Measurements from ENCODE around the gene HNF4A. TPM values are rescaled to one million over a fixed set of nuclear protein-coding genes. Genes with fewer than 3 reads are reported as not detected.

HNF4A gene
- total and polyA plus RNA-seq, 2 donors (not counting 3 experiments of a cell fraction or from before 2014, with no cell fraction given), result not detected

DNA sequence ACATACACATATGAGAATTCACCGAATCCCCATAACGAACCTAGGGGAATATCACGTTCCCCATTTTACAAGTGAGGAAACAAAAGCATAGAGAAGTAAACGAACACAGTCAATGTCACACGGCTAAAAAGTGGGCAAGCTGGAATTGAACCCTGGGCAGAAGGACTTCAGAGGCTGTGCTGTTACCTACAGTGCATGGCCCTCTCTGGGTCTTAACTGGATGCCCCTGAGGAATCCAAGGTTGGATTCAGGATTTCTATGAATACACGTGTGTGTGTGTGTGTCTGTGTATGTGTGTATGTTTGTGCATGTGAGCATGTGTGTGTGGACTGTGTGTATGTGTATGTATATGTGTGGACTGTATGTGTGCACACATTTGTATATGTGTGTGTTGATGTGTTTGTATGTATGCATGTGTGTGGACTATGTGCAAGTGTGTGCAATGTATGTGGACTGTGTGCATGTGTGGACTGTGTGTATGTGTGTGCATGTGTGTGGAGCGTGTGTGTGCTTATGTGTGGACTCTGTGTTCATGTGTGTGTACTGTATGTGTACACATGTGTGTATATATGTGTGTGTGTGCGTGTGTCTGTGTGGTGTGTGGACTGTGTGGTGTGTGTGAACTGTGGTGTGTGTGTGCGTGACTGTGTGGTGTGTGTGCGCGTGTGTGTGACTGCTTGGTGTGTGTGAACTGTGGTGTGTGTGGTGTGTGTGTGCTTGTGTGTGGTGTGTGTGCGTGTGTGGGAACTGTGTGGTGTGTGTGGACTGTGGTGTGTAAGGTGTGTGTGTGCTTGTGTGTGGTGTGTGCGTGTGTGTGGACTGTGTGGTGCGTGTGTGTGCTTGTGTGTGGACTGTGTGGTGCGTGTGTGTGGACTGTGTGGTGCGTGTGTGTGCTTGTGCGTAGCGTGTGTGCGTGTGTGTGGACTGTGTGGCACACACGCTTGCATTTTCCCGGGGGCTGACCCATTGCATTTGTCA, 49.0 kb downstream of the HNF4A start:
- no TSS peak for BruUV-seq (replicated peaks)

More for the DNA sequence above, 49.0 kb downstream of the HNF4A start:
- H3K4me1 ChIP-seq (ENCODE audit: control insufficient read depth, extremely low read depth, insufficient read depth, low read length), result no peaks in the 10 kb centered on the region
- no peaks in the 10 kb centered on the region for H4K20me1 ChIP-seq (replicated peaks; ENCODE audit: control insufficient read depth, extremely low read depth, insufficient read depth, low read length)
- H3K9ac ChIP-seq (replicated peaks; ENCODE audit: extremely low read depth, insufficient read depth, low read length), result no peak overlapping the region
- H3K9me3 ChIP-seq (replicated peaks; ENCODE audit: control insufficient read depth, insufficient read depth, low read length), result no peaks in the 10 kb centered on the region
- H3K36me3 ChIP-seq (ENCODE audit: control insufficient read depth in 2 of 2, extremely low read depth in 1 of 2, insufficient read depth in 2 of 2, low read length in 2 of 2), result no peaks in the 10 kb centered on the region
- H3K4me3 ChIP-seq (replicated peaks in 1 of 3; ENCODE audit: insufficient read depth in 1 of 3, low read depth in 1 of 3, low read length in 3 of 3), result no peak overlapping the region
- intact Hi-C loops (cut with micrococcal nuclease), result no loop called here
- H3K27ac ChIP-seq (ENCODE audit: insufficient read depth, low read depth, low read length), result no peak overlapping the region
- no peaks in the 10 kb centered on the region for H3K9me1 ChIP-seq (replicated peaks; ENCODE audit: control insufficient read depth, extremely low read depth, insufficient read depth, low read length)
- ChIA-PET CTCF (interaction anchor here (0.9 kb wide), 1 partner anchor 21 kb away, joined by 3 read pairs; no protein-coding TSS in a partner anchor), POLR2A (no interaction called here)
- H3K79me2 ChIP-seq (ENCODE audit: control insufficient read depth, insufficient read depth, low read length), result no peaks in the 10 kb centered on the region
- H3K27me3 ChIP-seq (ENCODE audit: control insufficient read depth in 2 of 2, insufficient read depth in 2 of 2, low read length in 2 of 2), result no peaks in the 10 kb centered on the region
- no peak overlapping the region for H3K4me2 ChIP-seq (ENCODE audit: insufficient read depth, low read length)
- dilution Hi-C loops (cut with MboI; ENCODE audit: extremely low pct_ligation_motif_present, low sequenced_read_pairs), result no loop called here
- DNase-seq (ENCODE audit: low read depth, low spot score) (no peak), FAIRE-seq (peak; percentile 21)
- no peak overlapping the region for H2AFZ ChIP-seq (ENCODE audit: low read depth, low read length)
- TF ChIP-seq EZH2 (IDR thresholded peaks at IDR 0.05; ENCODE audit: borderline replicate concordance, low read depth, low read length, severe bottlenecking) (no peak), JUN (IDR thresholded peaks at IDR 0.05; ENCODE audit: borderline replicate concordance, insufficient read depth, insufficient read length, low read depth) (no peak), GATA2 (IDR thresholded peaks at IDR 0.05; ENCODE audit: insufficient read depth, insufficient read length, low read depth, low read length) (no peak), POLR2AphosphoS5 (IDR thresholded peaks at IDR 0.05; ENCODE audit: insufficient read depth, low read depth, low read length) (no peak), MYC (IDR thresholded peaks at IDR 0.05; ENCODE audit: low read depth, low read length) (no peak)
- TF ChIP-seq, protein P1, sequence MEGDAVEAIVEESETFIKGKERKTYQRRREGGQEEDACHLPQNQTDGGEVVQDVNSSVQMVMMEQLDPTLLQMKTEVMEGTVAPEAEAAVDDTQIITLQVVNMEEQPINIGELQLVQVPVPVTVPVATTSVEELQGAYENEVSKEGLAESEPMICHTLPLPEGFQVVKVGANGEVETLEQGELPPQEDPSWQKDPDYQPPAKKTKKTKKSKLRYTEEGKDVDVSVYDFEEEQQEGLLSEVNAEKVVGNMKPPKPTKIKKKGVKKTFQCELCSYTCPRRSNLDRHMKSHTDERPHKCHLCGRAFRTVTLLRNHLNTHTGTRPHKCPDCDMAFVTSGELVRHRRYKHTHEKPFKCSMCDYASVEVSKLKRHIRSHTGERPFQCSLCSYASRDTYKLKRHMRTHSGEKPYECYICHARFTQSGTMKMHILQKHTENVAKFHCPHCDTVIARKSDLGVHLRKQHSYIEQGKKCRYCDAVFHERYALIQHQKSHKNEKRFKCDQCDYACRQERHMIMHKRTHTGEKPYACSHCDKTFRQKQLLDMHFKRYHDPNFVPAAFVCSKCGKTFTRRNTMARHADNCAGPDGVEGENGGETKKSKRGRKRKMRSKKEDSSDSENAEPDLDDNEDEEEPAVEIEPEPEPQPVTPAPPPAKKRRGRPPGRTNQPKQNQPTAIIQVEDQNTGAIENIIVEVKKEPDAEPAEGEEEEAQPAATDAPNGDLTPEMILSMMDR (IDR thresholded peaks at IDR 0.05; ENCODE audit: extremely low read depth in 1 of 2, insufficient read depth in 1 of 2, low read depth in 1 of 2, low read length in 2 of 2), result no peak
- TF ChIP-seq, protein P2, sequence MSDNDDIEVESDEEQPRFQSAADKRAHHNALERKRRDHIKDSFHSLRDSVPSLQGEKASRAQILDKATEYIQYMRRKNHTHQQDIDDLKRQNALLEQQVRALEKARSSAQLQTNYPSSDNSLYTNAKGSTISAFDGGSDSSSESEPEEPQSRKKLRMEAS (IDR thresholded peaks at IDR 0.05; ENCODE audit: insufficient read depth, insufficient read length), result no peak
